Spleen (tissue), 7 donors: ENCODE measurements around the gene PRKCSH.

Experiments
- CTCF ChIP-seq, 11 experiments: fragments of 200-600 bp in 7 of 11; fragments of 450-650 bp in 4 of 11; sonication (generic) in 4 of 11; IDR thresholded peaks in 8 of 11; conservative IDR thresholded peaks in 3 of 11; 1 replicate in 7 of 11; 2 replicates in 4 of 11; pipeline versions ENCODE4 v1.4.0 to v1.8.0; 2016 to 2021; ENCODE audit warnings: antibody characterized with exemption in 11 of 11, inconsistent platforms in 4 of 11, mild to moderate bottlenecking in 1 of 11
- POLR2A ChIP-seq, 3 donors: fragments of 450-650 bp; IDR thresholded peaks; one replicate each; pipeline ENCODE4 v1.5.1; 2017; ENCODE audit warnings: antibody characterized with exemption in 3 of 3, mild to moderate bottlenecking in 1 of 3
- donor health status: DM: no; HTN: no; CAD: no; lungs with moderate emphysema.
- donor health status: DM: no; HTN: no; CAD: no.
- donor health status: DM: no; HTN: no; CAD: no.

GRCh38 chr19:11495885-11496284, 60.5 kb downstream of the PRKCSH start:
- TF ChIP-seq POLR2A (IDR thresholded peaks at IDR 0.05) = no peak
- TF ChIP-seq CTCF (IDR thresholded peaks at IDR 0.05 in 8 of 11, conservative IDR thresholded peaks at IDR 0.05 in 3 of 11) = no peak
